ENCODE results near the gene TAF1B. TPM values are rescaled to one million over a fixed set of nuclear protein-coding genes. Genes with fewer than 3 reads are reported as not detected.

The TAF1B gene
- total RNA-seq, 1 experiment from 2014 or later: 24.8 TPM

- TF ChIP-seq, protein P1, sequence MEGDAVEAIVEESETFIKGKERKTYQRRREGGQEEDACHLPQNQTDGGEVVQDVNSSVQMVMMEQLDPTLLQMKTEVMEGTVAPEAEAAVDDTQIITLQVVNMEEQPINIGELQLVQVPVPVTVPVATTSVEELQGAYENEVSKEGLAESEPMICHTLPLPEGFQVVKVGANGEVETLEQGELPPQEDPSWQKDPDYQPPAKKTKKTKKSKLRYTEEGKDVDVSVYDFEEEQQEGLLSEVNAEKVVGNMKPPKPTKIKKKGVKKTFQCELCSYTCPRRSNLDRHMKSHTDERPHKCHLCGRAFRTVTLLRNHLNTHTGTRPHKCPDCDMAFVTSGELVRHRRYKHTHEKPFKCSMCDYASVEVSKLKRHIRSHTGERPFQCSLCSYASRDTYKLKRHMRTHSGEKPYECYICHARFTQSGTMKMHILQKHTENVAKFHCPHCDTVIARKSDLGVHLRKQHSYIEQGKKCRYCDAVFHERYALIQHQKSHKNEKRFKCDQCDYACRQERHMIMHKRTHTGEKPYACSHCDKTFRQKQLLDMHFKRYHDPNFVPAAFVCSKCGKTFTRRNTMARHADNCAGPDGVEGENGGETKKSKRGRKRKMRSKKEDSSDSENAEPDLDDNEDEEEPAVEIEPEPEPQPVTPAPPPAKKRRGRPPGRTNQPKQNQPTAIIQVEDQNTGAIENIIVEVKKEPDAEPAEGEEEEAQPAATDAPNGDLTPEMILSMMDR (conservative IDR thresholded peaks at IDR 0.05): no peak
- TF ChIP-seq EZH2 (IDR thresholded peaks at IDR 0.05; ENCODE audit: low read depth): no peak
- no peak overlapping the region for H3K4me3 ChIP-seq
- H3F3A ChIP-seq (ENCODE audit: insufficient read depth, low read depth): peaks cover 12% of the 10 kb centered on the region; the same call in 1 of the 2 replicates
- H3K9me3 ChIP-seq (ENCODE audit: insufficient read depth, low read depth): no peaks in the 10 kb centered on the region
- H2AFZ ChIP-seq: no peak overlapping the region
- no peak overlapping the region for H3K4me2 ChIP-seq
- CTCF ChIA-PET: interaction anchor here (0.6 kb wide), 1 partner anchor 137 kb away, joined by 3 read pairs; no protein-coding TSS in a partner anchor
- no peaks in the 10 kb centered on the region for H3K27me3 ChIP-seq (ENCODE audit: insufficient read depth, low read depth)
- intact Hi-C loops (cut with micrococcal nuclease; ENCODE audit: unreplicated experiment): no loop called here
- DNase-seq: no peak
- peaks cover 50% of the 10 kb centered on the region for H3K36me3 ChIP-seq (ENCODE audit: low read depth)
- H3K4me1 ChIP-seq (replicated peaks; ENCODE audit: insufficient read depth): 0 out of 2 replicates have a peak, but pooled peaks cover 6% of the 10 kb centered on the region
- no TSS peak for BruUV-seq (replicated peaks)
- no peaks in the 10 kb centered on the region for H4K20me1 ChIP-seq (ENCODE audit: insufficient read depth)
- POLR2A ChIA-PET (ENCODE audit: unreplicated experiment): no interaction called here
- H3K9me2 ChIP-seq (ENCODE audit: insufficient read depth): no peaks in the 10 kb centered on the region
- no peak overlapping the region for H3K27ac ChIP-seq
- no peaks in the 10 kb centered on the region for H3K79me2 ChIP-seq (ENCODE audit: low read depth)
These were observed 121.2 kb downstream of the TAF1B start for GRCh38 chr2:9964334-9964980.

DNA sequence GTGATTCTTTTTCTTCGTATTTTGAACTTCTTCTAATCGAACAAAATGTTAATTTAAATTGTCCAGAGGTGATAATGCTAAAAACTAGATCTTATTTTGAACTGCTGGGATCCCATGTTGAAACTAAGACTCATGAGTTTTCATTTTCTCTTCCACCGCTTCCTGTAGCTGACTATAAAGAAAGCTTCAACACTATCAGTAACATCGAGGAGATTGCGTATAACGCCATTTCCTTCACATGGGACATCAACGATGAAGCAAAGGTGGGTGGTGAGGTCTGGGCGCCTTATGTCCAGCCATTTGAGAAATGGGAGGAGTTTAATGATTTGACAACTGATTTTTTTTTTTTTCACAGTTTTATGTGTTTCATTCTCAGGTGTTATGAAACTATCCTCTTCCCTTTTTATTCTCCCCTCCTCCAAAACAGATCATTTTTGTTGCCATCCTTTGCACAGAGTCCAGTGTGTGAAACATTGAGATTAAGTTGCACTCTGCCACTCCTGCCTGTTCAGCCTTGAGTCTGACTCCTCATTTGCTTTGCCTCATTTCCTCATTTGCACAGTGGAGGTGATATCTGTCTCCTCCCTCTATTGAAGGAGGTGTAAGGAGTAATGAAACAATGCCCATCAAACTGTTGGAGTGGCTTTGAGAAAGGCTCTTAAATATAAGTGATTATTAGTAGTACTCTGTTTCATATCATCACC, 122.0 kb downstream of the TAF1B start:
- POLR2A ChIA-PET (ENCODE audit: unreplicated experiment): no interaction called here

GRCh38 chr2:9966491-9967022, 123.3 kb downstream of the TAF1B start:
- POLR2A ChIA-PET (ENCODE audit: unreplicated experiment): interaction anchor here (0.5 kb wide), 1 partner anchor 411 kb away, joined by 3 read pairs; the partner anchor contains the start of gene ADAM17
- Histone ChIP-seq H4K20me1 (ENCODE audit: insufficient read depth) (no peaks in the 10 kb centered on the region), H3F3A (ENCODE audit: insufficient read depth, low read depth) (peaks cover 23% of the 10 kb centered on the region), H3K79me2 (ENCODE audit: low read depth) (peaks cover 2% of the 10 kb centered on the region; the same call in 1 of the 2 replicates), H3K4me1 (replicated peaks; ENCODE audit: insufficient read depth) (peaks cover 22% of the 10 kb centered on the region), H3K4me2 (no peak overlapping the region), H3K9me3 (ENCODE audit: insufficient read depth, low read depth) (no peaks in the 10 kb centered on the region), H3K36me3 (ENCODE audit: low read depth) (peaks cover 36% of the 10 kb centered on the region), H3K27me3 (ENCODE audit: insufficient read depth, low read depth) (no peaks in the 10 kb centered on the region), H2AFZ (no peak overlapping the region), H3K9me2 (ENCODE audit: insufficient read depth) (no peaks in the 10 kb centered on the region), H3K4me3 (no peak overlapping the region), H3K27ac (no peak overlapping the region)
- no peak for DNase-seq
- CTCF ChIA-PET: no interaction called here
- intact Hi-C loops (cut with micrococcal nuclease; ENCODE audit: unreplicated experiment): no loop called here
- BruUV-seq (replicated peaks): no TSS peak
- no peak for TF ChIP-seq EZH2 (IDR thresholded peaks at IDR 0.05; ENCODE audit: low read depth)
- TF ChIP-seq, protein P1 (conservative IDR thresholded peaks at IDR 0.05): no peak

More for the DNA sequence above, 122.0 kb downstream of the TAF1B start:
- H3K79me2 ChIP-seq (ENCODE audit: low read depth): no peaks in the 10 kb centered on the region
- BruUV-seq (replicated peaks): no TSS peak
- CTCF ChIA-PET: no interaction called here
- no peaks in the 10 kb centered on the region for H4K20me1 ChIP-seq (ENCODE audit: insufficient read depth)
- no peak overlapping the region for H3K27ac ChIP-seq
- H3K27me3 ChIP-seq (ENCODE audit: insufficient read depth, low read depth): no peaks in the 10 kb centered on the region
- H3K9me2 ChIP-seq (ENCODE audit: insufficient read depth): no peaks in the 10 kb centered on the region
- TF ChIP-seq, protein P1 (conservative IDR thresholded peaks at IDR 0.05): no peak
- TF ChIP-seq EZH2 (IDR thresholded peaks at IDR 0.05; ENCODE audit: low read depth): no peak
- H3F3A ChIP-seq (ENCODE audit: insufficient read depth, low read depth): peaks cover 10% of the 10 kb centered on the region
- no peak overlapping the region for H2AFZ ChIP-seq
- no peak overlapping the region for H3K4me3 ChIP-seq
- DNase-seq: no peak
- H3K36me3 ChIP-seq (ENCODE audit: low read depth): peaks cover 46% of the 10 kb centered on the region
- no peak overlapping the region for H3K4me2 ChIP-seq
- intact Hi-C loops (cut with micrococcal nuclease; ENCODE audit: unreplicated experiment): no loop called here
- H3K9me3 ChIP-seq (ENCODE audit: insufficient read depth, low read depth): no peaks in the 10 kb centered on the region
- H3K4me1 ChIP-seq (replicated peaks; ENCODE audit: insufficient read depth): peaks cover 9% of the 10 kb centered on the region
